Neutrophil (primary cell): ENCODE data around the gene TRIL.

Source experiments
- H3K27ac ChIP-seq: fragments of 200-600 bp; sonication (generic); 2 replicates; pipeline ENCODE4 v1.5.1; 2016; ENCODE audit warnings: mild to moderate bottlenecking, moderate library complexity
- H3K27me3 ChIP-seq: fragments of 200-600 bp; sonication (generic); 2 replicates; pipeline ENCODE4 v1.6.0; 2016; ENCODE audit warnings: mild to moderate bottlenecking
- H3K36me3 ChIP-seq: fragments of 200-600 bp; sonication (generic); 2 replicates; pipeline ENCODE4 v1.5.1; 2017
- H3K4me1 ChIP-seq, 2 experiments: fragments of 200-600 bp in 1 of 2; sonication (generic) in 1 of 2; 1 replicate in 1 of 2; 2 replicates in 1 of 2; pipeline versions ENCODE4 v1.5.1 to v1.6.1; 2013 to 2016; ENCODE audit warnings: low read depth in 1 of 2, low read length in 1 of 2, mild to moderate bottlenecking in 1 of 2, moderate library complexity in 1 of 2; ENCODE audit not compliant: control insufficient read depth in 1 of 2, insufficient read depth in 1 of 2
- H3K4me3 ChIP-seq, 2 experiments: fragments of 200-600 bp in 1 of 2; sonication (generic) in 1 of 2; 1 replicate in 1 of 2; 2 replicates in 1 of 2; pipeline ENCODE4 v1.5.1; 2013 to 2016; ENCODE audit warnings: low read depth in 1 of 2, low read length in 1 of 2, mild to moderate bottlenecking in 1 of 2, moderate library complexity in 1 of 2
- H3K9me3 ChIP-seq: fragments of 200-600 bp; sonication (generic); 2 replicates; pipeline ENCODE4 v1.5.1; 2016
- CTCF ChIP-seq: fragments of 200-600 bp; sonication (generic); IDR thresholded peaks from 2 replicates; pipeline ENCODE4 v1.5.1; 2016; ENCODE audit warnings: antibody characterized with exemption

The TRIL gene

GRCh38 chr7:29000717-29001076 is 42.6 kb upstream of the TRIL start:
- Histone ChIP-seq H3K36me3 (no peaks in the 10 kb centered on the region), H3K4me1 (peaks cover 19 to 28% of the 10 kb centered on the region in 2 experiments), H3K27ac (no peak overlapping the region), H3K9me3 (no peaks in the 10 kb centered on the region), H3K27me3 (no peaks in the 10 kb centered on the region), H3K4me3 (no peak overlapping the region)
- TF ChIP-seq CTCF = no peak

DNA sequence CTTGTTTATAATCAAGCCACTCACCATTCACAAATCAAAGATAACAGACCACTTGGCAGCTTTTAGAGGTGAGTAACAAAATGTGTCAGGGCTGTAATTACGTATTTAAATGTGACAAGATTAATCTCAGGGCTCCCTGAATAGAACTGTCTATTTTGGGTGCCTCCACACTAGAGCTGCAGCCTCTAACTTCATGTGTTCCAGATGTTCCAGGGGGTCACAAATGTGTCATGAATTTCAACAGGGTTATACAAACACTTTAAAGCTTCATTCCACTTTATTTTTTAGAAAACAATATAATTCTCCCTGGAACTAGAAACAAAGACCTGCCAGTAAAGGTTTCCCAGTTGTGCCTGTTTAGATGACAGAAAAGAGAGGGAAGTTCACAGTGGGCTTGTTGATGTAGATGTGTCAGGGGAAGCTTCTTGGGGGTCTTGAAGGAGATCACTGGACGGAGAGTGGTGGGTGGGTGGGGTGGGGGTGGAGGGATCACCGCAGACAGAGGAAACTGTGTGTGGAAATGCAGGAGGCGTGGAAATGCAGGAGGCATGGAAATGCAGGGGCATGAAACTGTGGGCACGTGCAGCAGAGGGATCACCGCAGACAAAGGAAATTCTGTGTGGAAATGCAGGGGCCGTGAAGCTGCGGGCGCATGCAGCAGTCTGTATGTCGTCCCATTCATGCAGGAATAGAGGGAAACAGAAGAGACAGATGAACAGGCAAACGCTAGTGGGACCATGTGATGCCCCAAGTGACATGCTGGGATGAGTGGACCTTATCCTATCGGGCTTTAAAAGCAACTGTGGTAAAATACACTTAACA is 42.0 kb upstream of the TRIL start:
- no peaks in the 10 kb centered on the region for H3K27me3 ChIP-seq
- no peaks in the 10 kb centered on the region for H3K9me3 ChIP-seq
- no peak overlapping the region for H3K27ac ChIP-seq
- no peak for TF ChIP-seq CTCF
- no peaks in the 10 kb centered on the region for H3K36me3 ChIP-seq
- no peak overlapping the region for H3K4me3 ChIP-seq
- H3K4me1 ChIP-seq = peaks cover 19 to 22% of the 10 kb centered on the region in 2 experiments

GRCh38 chr7:28999427-28999826 is 41.3 kb upstream of the TRIL start:
- no peaks in the 10 kb centered on the region for H3K27me3 ChIP-seq
- no peak overlapping the region for H3K4me3 ChIP-seq
- H3K27ac ChIP-seq = no peak overlapping the region

DNA sequence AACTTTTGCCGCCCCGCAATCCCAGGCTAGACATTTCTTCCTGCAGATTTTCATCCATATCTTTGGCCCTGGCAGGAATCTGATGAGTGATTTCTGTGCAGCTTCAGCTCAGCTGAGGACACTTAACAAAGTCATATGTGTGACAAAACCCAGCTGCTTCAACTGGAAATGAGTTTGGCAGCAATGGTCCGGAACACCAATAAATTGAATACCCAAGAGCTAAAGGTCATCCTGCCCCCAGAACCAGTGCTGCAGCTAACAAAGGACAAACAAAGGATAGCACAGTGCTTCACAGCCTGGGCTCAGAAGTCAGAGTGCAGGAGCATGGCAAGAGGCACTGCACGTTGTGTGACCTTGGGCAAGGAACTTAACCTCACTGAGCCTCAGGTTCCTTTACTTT is 40.0 kb upstream of the TRIL start:
- no peaks in the 10 kb centered on the region for H3K9me3 ChIP-seq
- no peak for TF ChIP-seq CTCF
- H3K27me3 ChIP-seq = no peaks in the 10 kb centered on the region
- H3K4me3 ChIP-seq = no peak overlapping the region
- H3K36me3 ChIP-seq = no peaks in the 10 kb centered on the region
- no peak overlapping the region for H3K27ac ChIP-seq
- peaks cover 19 to 22% of the 10 kb centered on the region in 2 experiments for H3K4me1 ChIP-seq

More at GRCh38 chr7:28999427-28999826, 41.3 kb upstream of the TRIL start:
- Histone ChIP-seq H3K9me3 (no peaks in the 10 kb centered on the region), H3K36me3 (no peaks in the 10 kb centered on the region), H3K4me1 (peaks cover 19 to 22% of the 10 kb centered on the region in 2 experiments)
- TF ChIP-seq CTCF = no peak

GRCh38 chr7:28996836-28997235 is 38.7 kb upstream of the TRIL start:
- TF ChIP-seq CTCF = no peak
- Histone ChIP-seq H3K4me3 (no peak overlapping the region), H3K27me3 (no peaks in the 10 kb centered on the region)

More at GRCh38 chr7:28996836-28997235, 38.7 kb upstream of the TRIL start:
- peaks cover 16 to 17% of the 10 kb centered on the region in 2 experiments for H3K4me1 ChIP-seq
- H3K27ac ChIP-seq = no peak overlapping the region
- no peaks in the 10 kb centered on the region for H3K9me3 ChIP-seq
- no peaks in the 10 kb centered on the region for H3K36me3 ChIP-seq
